ENCODE results near the gene JAGN1. TPM values are rescaled to one million over a fixed set of nuclear protein-coding genes. Genes with fewer than 3 reads are reported as not detected.
"Not testable (repeated sequence)": the region's sequence is repeated elsewhere in the genome, so short reads cannot be mapped to it uniquely, and the experiment has no call there.

Gene JAGN1
- total and polyA plus RNA-seq, 5 donors = 20.3 to 26.0 (median 20.5) TPM

- no peak overlapping the region for H3K4me3 ChIP-seq (ENCODE audit: low read length)
- no peak for DNase-seq
- no peaks in the 10 kb centered on the region for H3K4me1 ChIP-seq (ENCODE audit: control insufficient read depth, insufficient read depth, low read length)
- 89% methylated on average over 12 of the region's 12 CpGs for WGBS
- H3K27ac ChIP-seq (ENCODE audit: low read length) = no peak overlapping the region
- H3K9me3 ChIP-seq (ENCODE audit: control insufficient read depth, low read length) = no peaks in the 10 kb centered on the region
- H3K27me3 ChIP-seq (ENCODE audit: control insufficient read depth, insufficient read depth) = no peaks in the 10 kb centered on the region
- no peak for ATAC-seq
- intact Hi-C loops (cut with DNase I) = no loop called here
Measured at GRCh38 chr3:9867106-9867505, 23.3 kb upstream of the JAGN1 start.

GRCh38 chr3:9869955-9870354 is 20.5 kb upstream of the JAGN1 start:
- intact Hi-C loops (cut with DNase I) = no loop called here
- H3K4me3 ChIP-seq (ENCODE audit: low read length) = no peak overlapping the region
- H3K9me3 ChIP-seq (ENCODE audit: control insufficient read depth, low read length) = no peaks in the 10 kb centered on the region
- H3K4me1 ChIP-seq (ENCODE audit: control insufficient read depth, insufficient read depth, low read length) = no peaks in the 10 kb centered on the region
- H3K27me3 ChIP-seq (ENCODE audit: control insufficient read depth, insufficient read depth) = no peaks in the 10 kb centered on the region
- DNase-seq = no peak
- no peak overlapping the region for H3K27ac ChIP-seq (ENCODE audit: low read length)
- no peak for ATAC-seq
- 74% methylated on average over 5 of the region's 5 CpGs for WGBS

GRCh38 chr3:9870978-9871377 is 19.4 kb upstream of the JAGN1 start:
- no peaks in the 10 kb centered on the region for H3K9me3 ChIP-seq (ENCODE audit: control insufficient read depth, low read length)
- H3K4me3 ChIP-seq (ENCODE audit: low read length) = no peak overlapping the region
- intact Hi-C loops (cut with DNase I) = no loop called here
- WGBS = 48% methylated on average over 1 of the region's 1 CpG
- H3K27ac ChIP-seq (ENCODE audit: low read length) = no peak overlapping the region
- no peaks in the 10 kb centered on the region for H3K4me1 ChIP-seq (ENCODE audit: control insufficient read depth, insufficient read depth, low read length)
- no peaks in the 10 kb centered on the region for H3K27me3 ChIP-seq (ENCODE audit: control insufficient read depth, insufficient read depth)
- no peak for ATAC-seq
- DNase-seq = no peak

GRCh38 chr3:9872067-9872466 is 18.3 kb upstream of the JAGN1 start:
- not testable (repeated sequence) for DNase-seq

GRCh38 chr3:9875448-9875847 is 15.0 kb upstream of the JAGN1 start:
- DNase-seq = no peak
- Histone ChIP-seq H3K4me3 (ENCODE audit: low read length) (no peak overlapping the region), H3K27me3 (ENCODE audit: control insufficient read depth, insufficient read depth) (no peaks in the 10 kb centered on the region), H3K4me1 (ENCODE audit: control insufficient read depth, insufficient read depth, low read length) (no peaks in the 10 kb centered on the region), H3K27ac (ENCODE audit: low read length) (no peak overlapping the region), H3K9me3 (ENCODE audit: control insufficient read depth, low read length) (no peaks in the 10 kb centered on the region)
- ATAC-seq = no peak
- intact Hi-C loops (cut with DNase I) = no loop called here

More at GRCh38 chr3:9872067-9872466, 18.3 kb upstream of the JAGN1 start:
- H3K27me3 ChIP-seq (ENCODE audit: control insufficient read depth, insufficient read depth); H3K27ac ChIP-seq (ENCODE audit: low read length); intact Hi-C loops (cut with DNase I); H3K4me3 ChIP-seq (ENCODE audit: low read length); H3K4me1 ChIP-seq (ENCODE audit: control insufficient read depth, insufficient read depth, low read length); H3K9me3 ChIP-seq (ENCODE audit: control insufficient read depth, low read length); ATAC-seq: not testable (repeated sequence)
- 98% methylated on average over 5 of the region's 5 CpGs for WGBS

GRCh38 chr3:9876255-9876654 is 14.2 kb upstream of the JAGN1 start:
- H3K4me1 ChIP-seq (ENCODE audit: control insufficient read depth, insufficient read depth, low read length); ATAC-seq; H3K27ac ChIP-seq (ENCODE audit: low read length); intact Hi-C loops (cut with DNase I); H3K9me3 ChIP-seq (ENCODE audit: control insufficient read depth, low read length); H3K27me3 ChIP-seq (ENCODE audit: control insufficient read depth, insufficient read depth); H3K4me3 ChIP-seq (ENCODE audit: low read length); DNase-seq: not testable (repeated sequence)
- WGBS = 88% methylated on average over 4 of the region's 4 CpGs

- H3K27ac ChIP-seq (ENCODE audit: low read length) = no peak overlapping the region
- no peaks in the 10 kb centered on the region for H3K9me3 ChIP-seq (ENCODE audit: control insufficient read depth, low read length)
- ATAC-seq = peak in 1 of 2 donors; percentile 11
- no peaks in the 10 kb centered on the region for H3K4me1 ChIP-seq (ENCODE audit: control insufficient read depth, insufficient read depth, low read length)
- intact Hi-C loops (cut with DNase I) = no loop called here
- no peaks in the 10 kb centered on the region for H3K27me3 ChIP-seq (ENCODE audit: control insufficient read depth, insufficient read depth)
- H3K4me3 ChIP-seq (ENCODE audit: low read length) = no peak overlapping the region
- no peak for DNase-seq
- WGBS = 86% methylated on average over 12 of the region's 12 CpGs
Measured at GRCh38 chr3:9876991-9877390, 13.4 kb upstream of the JAGN1 start.

GRCh38 chr3:9878700-9879099 is 11.7 kb upstream of the JAGN1 start:
- H3K4me3 ChIP-seq (ENCODE audit: low read length) = no peak overlapping the region
- H3K4me1 ChIP-seq (ENCODE audit: control insufficient read depth, insufficient read depth, low read length) = no peaks in the 10 kb centered on the region
- intact Hi-C loops (cut with DNase I) = no loop called here
- no peaks in the 10 kb centered on the region for H3K9me3 ChIP-seq (ENCODE audit: control insufficient read depth, low read length)
- WGBS = 69% methylated on average over 5 of the region's 5 CpGs
- no peak overlapping the region for H3K27ac ChIP-seq (ENCODE audit: low read length)
- no peak for DNase-seq
- no peak for ATAC-seq
- no peaks in the 10 kb centered on the region for H3K27me3 ChIP-seq (ENCODE audit: control insufficient read depth, insufficient read depth)

- no peaks in the 10 kb centered on the region for H3K9me3 ChIP-seq (ENCODE audit: control insufficient read depth, low read length)
- H3K27me3 ChIP-seq (ENCODE audit: control insufficient read depth, insufficient read depth) = no peaks in the 10 kb centered on the region
- ATAC-seq (no peak), DNase-seq (no peak)
- WGBS = 85% methylated on average over 7 of the region's 7 CpGs
- H3K4me3 ChIP-seq (ENCODE audit: low read length) = no peak within 1 kb of the TSS
- H3K4me1 ChIP-seq (ENCODE audit: control insufficient read depth, insufficient read depth, low read length) = no peaks in the 10 kb centered on the region
- intact Hi-C loops (cut with DNase I) = no loop called here
- no peak within 1 kb of the TSS for H3K27ac ChIP-seq (ENCODE audit: low read length)
Measured at GRCh38 chr3:9879830-9880549, 10.4 kb upstream of the JAGN1 start, which contains the start of gene CIDEC. TSS of gene CIDEC (minus strand) at chr3:9880253. CDS start at chr3:9878486, 1,767 bp downstream.

GRCh38 chr3:9881441-9881840 is 9.0 kb upstream of the JAGN1 start:
- intact Hi-C loops (cut with DNase I) = no loop called here
- ATAC-seq = no peak
- no peak for DNase-seq
- no peaks in the 10 kb centered on the region for H3K27me3 ChIP-seq (ENCODE audit: control insufficient read depth, insufficient read depth)
- no peaks in the 10 kb centered on the region for H3K9me3 ChIP-seq (ENCODE audit: control insufficient read depth, low read length)
- no peak overlapping the region for H3K4me3 ChIP-seq (ENCODE audit: low read length)
- 90% methylated on average over 1 of the region's 1 CpG for WGBS
- H3K4me1 ChIP-seq (ENCODE audit: control insufficient read depth, insufficient read depth, low read length) = no peaks in the 10 kb centered on the region
- no peak overlapping the region for H3K27ac ChIP-seq (ENCODE audit: low read length)

GRCh38 chr3:9883706-9884554 is 6.5 kb upstream of the JAGN1 start:
- no peak overlapping the region for H3K27ac ChIP-seq (ENCODE audit: low read length)
- DNase-seq = no peak
- H3K27me3 ChIP-seq (ENCODE audit: control insufficient read depth, insufficient read depth) = no peaks in the 10 kb centered on the region
- intact Hi-C loops (cut with DNase I) = no loop called here
- H3K4me1 ChIP-seq (ENCODE audit: control insufficient read depth, insufficient read depth, low read length) = no peaks in the 10 kb centered on the region
- no peaks in the 10 kb centered on the region for H3K9me3 ChIP-seq (ENCODE audit: control insufficient read depth, low read length)
- no peak overlapping the region for H3K4me3 ChIP-seq (ENCODE audit: low read length)
- WGBS = 77% methylated on average over 7 of the region's 7 CpGs
- ATAC-seq = no peak
